Activated T-cell treated with anti-CD3 and anti-CD28 coated beads, Interleukin-2, amount 50 U/mL, for 72 hours (primary cell): ENCODE data around the gene DLGAP1. TPM values are rescaled to one million over a fixed set of nuclear protein-coding genes. Genes with fewer than 3 reads are reported as not detected.

Experiments used
- ATAC-seq, 2 donors: fragments of 150-1000 bp; cut with Tn5 transposase; replicated peaks in 1 of 2; 2 replicates each; pipeline ENCODE4 v1.10.0; 2021; ENCODE audit warnings: moderate library complexity in 2 of 2, mild to moderate bottlenecking in 1 of 2
- DNase-seq, 2 donors: peaks; one replicate each; pipeline ENCODE4 v3.0.0; 2021 to 2022; ENCODE audit warnings: mixed read lengths in 1 of 2
- H3K27ac Mint-ChIP-seq: one replicate; pipeline ENCODE4 v1.8.0; 2022; ENCODE audit warnings: mild to moderate bottlenecking, moderate library complexity, mixed read lengths
- H3K27me3 Mint-ChIP-seq: one replicate; pipeline ENCODE4 v1.8.0; 2022; ENCODE audit warnings: low read depth, mixed read lengths
- H3K36me3 Mint-ChIP-seq, 2 donors: one replicate each; pipeline ENCODE4 v1.8.0; 2022; ENCODE audit warnings: mixed read lengths in 2 of 2, mild to moderate bottlenecking in 1 of 2; ENCODE audit not compliant: insufficient read depth in 2 of 2
- H3K4me1 Mint-ChIP-seq: one replicate; pipeline ENCODE4 v1.8.0; 2022; ENCODE audit warnings: low read depth, mixed read lengths
- H3K4me3 Mint-ChIP-seq, 2 donors: one replicate each; pipeline ENCODE4 v1.8.0; 2022; ENCODE audit warnings: mild to moderate bottlenecking in 2 of 2, mixed read lengths in 2 of 2, moderate library complexity in 2 of 2
- H3K9me3 Mint-ChIP-seq, 2 donors: one replicate each; pipeline ENCODE4 v1.8.0; 2022; ENCODE audit warnings: mixed read lengths in 2 of 2
- total RNA-seq, 2 donors: library from RNA; stranded (reverse); gene quantifications; one replicate each; pipeline ENCODE4 v1.2.3, GENCODE V29; 2022

DLGAP1 gene
- total RNA-seq, 2 donors from 2014 or later = 0.17 to 0.51 TPM

- Mint-ChIP-seq H3K36me3 (no peaks in the 10 kb centered on the region), H3K27ac (no peak overlapping the region), H3K9me3 (no peaks in the 10 kb centered on the region), H3K4me3 (no peak overlapping the region), H3K4me1 (no peaks in the 10 kb centered on the region), H3K27me3 (peaks cover 24% of the 10 kb centered on the region)
- ATAC-seq (no peak), DNase-seq (no peak)
Observed at GRCh38 chr18:3867864-3868311, 587.2 kb downstream of the DLGAP1 start.

DNA sequence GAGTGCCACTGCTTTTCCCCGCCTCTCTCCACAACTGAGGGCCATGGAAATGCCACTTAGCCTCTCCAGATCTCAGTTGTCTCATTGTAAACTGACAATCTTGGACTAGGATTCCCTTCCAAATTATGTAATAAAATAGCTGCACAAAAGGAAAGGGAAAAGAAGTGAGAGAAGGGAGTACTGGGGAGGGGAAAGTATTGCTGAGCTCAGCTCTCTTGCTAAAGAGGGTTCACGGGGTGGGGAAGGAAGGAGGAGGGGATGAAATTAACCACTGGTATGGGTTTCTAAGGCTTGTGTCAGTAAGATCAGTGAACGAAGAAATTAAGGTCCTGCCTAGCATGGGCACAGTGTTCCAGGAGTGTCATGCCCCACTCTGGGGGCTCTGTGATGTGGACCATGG is 587.9 kb downstream of the DLGAP1 start:
- H3K4me1 Mint-ChIP-seq = no peaks in the 10 kb centered on the region
- no peak overlapping the region for H3K4me3 Mint-ChIP-seq
- ATAC-seq (no peak), DNase-seq (no peak)
- no peaks in the 10 kb centered on the region for H3K36me3 Mint-ChIP-seq
- H3K27me3 Mint-ChIP-seq = peaks cover 17% of the 10 kb centered on the region
- no peaks in the 10 kb centered on the region for H3K9me3 Mint-ChIP-seq
- no peak overlapping the region for H3K27ac Mint-ChIP-seq

- no peaks in the 10 kb centered on the region for H3K9me3 Mint-ChIP-seq
- no peak for DNase-seq
- no peak for ATAC-seq
- H3K4me1 Mint-ChIP-seq = no peaks in the 10 kb centered on the region
- no peak overlapping the region for H3K27ac Mint-ChIP-seq
- no peak overlapping the region for H3K4me3 Mint-ChIP-seq
- H3K27me3 Mint-ChIP-seq = peaks cover 7% of the 10 kb centered on the region
- no peaks in the 10 kb centered on the region for H3K36me3 Mint-ChIP-seq
Observed at GRCh38 chr18:3864669-3865298, 590.3 kb downstream of the DLGAP1 start.

GRCh38 chr18:3863593-3863992 is 591.5 kb downstream of the DLGAP1 start:
- Mint-ChIP-seq H3K36me3 (no peaks in the 10 kb centered on the region), H3K27me3 (peaks cover 7% of the 10 kb centered on the region), H3K4me1 (no peaks in the 10 kb centered on the region), H3K4me3 (no peak overlapping the region), H3K9me3 (no peaks in the 10 kb centered on the region), H3K27ac (no peak overlapping the region)
- no peak for DNase-seq
- no peak for ATAC-seq

- ATAC-seq = no peak
- H3K9me3 Mint-ChIP-seq = no peaks in the 10 kb centered on the region
- peaks cover 7% of the 10 kb centered on the region for H3K27me3 Mint-ChIP-seq
Observed at GRCh38 chr18:3863006-3863405, 592.1 kb downstream of the DLGAP1 start.

DNA sequence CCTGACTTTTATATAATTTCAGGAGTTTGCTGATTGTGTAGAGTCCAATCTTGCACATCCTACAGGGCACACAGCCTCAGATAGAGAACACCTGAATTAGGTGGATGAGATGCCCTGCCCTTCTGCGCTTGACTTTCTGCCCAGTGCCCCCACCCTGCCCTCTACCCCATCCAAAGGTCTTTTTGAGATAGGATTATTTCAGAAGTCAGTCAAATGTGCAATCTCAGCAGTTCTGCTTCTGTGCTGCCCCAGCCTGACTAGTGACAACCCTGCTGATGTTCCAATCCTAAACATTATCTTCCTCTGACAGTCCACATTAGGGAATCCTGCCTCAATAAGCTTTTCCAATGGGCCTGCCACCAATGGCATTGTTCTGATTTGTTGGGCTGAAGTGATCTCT is 593.6 kb downstream of the DLGAP1 start:
- no peaks in the 10 kb centered on the region for H3K4me1 Mint-ChIP-seq
- no peaks in the 10 kb centered on the region for H3K36me3 Mint-ChIP-seq
- peaks cover 7% of the 10 kb centered on the region for H3K27me3 Mint-ChIP-seq
- no peak overlapping the region for H3K4me3 Mint-ChIP-seq
- no peak overlapping the region for H3K27ac Mint-ChIP-seq
- DNase-seq (no peak), ATAC-seq (no peak)
- H3K9me3 Mint-ChIP-seq = no peaks in the 10 kb centered on the region

More at GRCh38 chr18:3863006-3863405, 592.1 kb downstream of the DLGAP1 start:
- DNase-seq = no peak
- H3K36me3 Mint-ChIP-seq = no peaks in the 10 kb centered on the region
- no peak overlapping the region for H3K4me3 Mint-ChIP-seq
- no peak overlapping the region for H3K27ac Mint-ChIP-seq
- H3K4me1 Mint-ChIP-seq = no peaks in the 10 kb centered on the region

- H3K4me1 Mint-ChIP-seq = no peaks in the 10 kb centered on the region
- ATAC-seq = no peak
- no peak overlapping the region for H3K27ac Mint-ChIP-seq
- no peaks in the 10 kb centered on the region for H3K36me3 Mint-ChIP-seq
- no peaks in the 10 kb centered on the region for H3K9me3 Mint-ChIP-seq
- no peak overlapping the region for H3K4me3 Mint-ChIP-seq
- no peaks in the 10 kb centered on the region for H3K27me3 Mint-ChIP-seq
- no peak for DNase-seq
Observed at GRCh38 chr18:3857544-3857943, 597.6 kb downstream of the DLGAP1 start.

- Mint-ChIP-seq H3K4me3 (no peak overlapping the region), H3K9me3 (no peaks in the 10 kb centered on the region), H3K27ac (peak overlapping the region; percentile 71), H3K27me3 (no peaks in the 10 kb centered on the region), H3K36me3 (no peaks in the 10 kb centered on the region), H3K4me1 (no peaks in the 10 kb centered on the region)
- ATAC-seq (no peak), DNase-seq (no peak)
Observed at GRCh38 chr18:3855966-3856365, 599.1 kb downstream of the DLGAP1 start.

GRCh38 chr18:3852321-3852720 is 602.8 kb downstream of the DLGAP1 start:
- DNase-seq (no peak), ATAC-seq (no peak)
- no peaks in the 10 kb centered on the region for H3K4me1 Mint-ChIP-seq
- no peaks in the 10 kb centered on the region for H3K36me3 Mint-ChIP-seq
- H3K27me3 Mint-ChIP-seq = peaks cover 5% of the 10 kb centered on the region
- H3K9me3 Mint-ChIP-seq = no peaks in the 10 kb centered on the region
- H3K27ac Mint-ChIP-seq = no peak overlapping the region
- no peak overlapping the region for H3K4me3 Mint-ChIP-seq

DNA sequence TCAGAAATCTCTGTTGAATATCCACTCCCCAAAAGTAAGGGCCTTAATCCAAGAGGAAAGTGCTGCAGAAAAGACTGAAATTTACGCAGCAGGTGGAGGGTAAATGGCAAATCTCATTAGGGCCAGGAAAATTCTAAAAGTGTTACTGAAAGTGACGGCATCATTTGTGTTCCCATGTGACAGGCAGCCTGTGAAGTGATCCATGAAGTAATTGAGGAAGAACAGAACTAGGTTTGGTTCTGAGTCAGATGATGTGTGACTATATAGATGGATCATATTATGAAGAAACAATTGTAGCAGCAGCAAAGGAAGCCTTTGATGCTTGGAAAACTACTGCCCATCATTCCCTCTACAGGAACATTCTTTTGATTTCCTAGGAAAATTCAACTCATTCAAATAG is 603.9 kb downstream of the DLGAP1 start:
- Mint-ChIP-seq H3K4me3 (no peak overlapping the region), H3K36me3 (no peaks in the 10 kb centered on the region), H3K4me1 (no peaks in the 10 kb centered on the region)

DNA sequence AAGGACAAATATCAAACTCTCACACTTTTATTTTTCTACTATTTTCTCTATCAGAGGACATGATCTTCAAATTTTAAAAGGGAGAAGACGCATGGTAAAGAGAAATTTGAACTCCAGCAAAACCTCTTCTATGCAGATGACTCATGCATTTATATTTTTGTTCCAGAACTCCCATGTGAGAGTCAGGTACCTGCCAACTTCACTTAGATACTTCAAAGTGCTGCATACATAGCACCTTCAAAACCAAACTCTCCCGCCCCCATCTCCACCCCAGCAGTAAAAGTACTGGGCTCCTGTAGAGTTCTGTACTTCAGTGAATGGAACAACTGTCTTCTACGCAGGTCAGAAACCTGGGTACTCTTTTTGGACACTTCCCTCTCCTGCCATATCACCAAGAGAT is 606.8 kb downstream of the DLGAP1 start:
- Mint-ChIP-seq H3K9me3 (no peaks in the 10 kb centered on the region), H3K4me1 (no peaks in the 10 kb centered on the region), H3K4me3 (no peak overlapping the region), H3K27me3 (peaks cover 6% of the 10 kb centered on the region), H3K36me3 (no peaks in the 10 kb centered on the region), H3K27ac (no peak overlapping the region)
- ATAC-seq = no peak
- DNase-seq = no peak

More for the DNA sequence above, 603.9 kb downstream of the DLGAP1 start:
- no peak for ATAC-seq
- DNase-seq = no peak
- Mint-ChIP-seq H3K9me3 (no peaks in the 10 kb centered on the region), H3K27ac (no peak overlapping the region), H3K27me3 (peaks cover 5% of the 10 kb centered on the region)

DNA sequence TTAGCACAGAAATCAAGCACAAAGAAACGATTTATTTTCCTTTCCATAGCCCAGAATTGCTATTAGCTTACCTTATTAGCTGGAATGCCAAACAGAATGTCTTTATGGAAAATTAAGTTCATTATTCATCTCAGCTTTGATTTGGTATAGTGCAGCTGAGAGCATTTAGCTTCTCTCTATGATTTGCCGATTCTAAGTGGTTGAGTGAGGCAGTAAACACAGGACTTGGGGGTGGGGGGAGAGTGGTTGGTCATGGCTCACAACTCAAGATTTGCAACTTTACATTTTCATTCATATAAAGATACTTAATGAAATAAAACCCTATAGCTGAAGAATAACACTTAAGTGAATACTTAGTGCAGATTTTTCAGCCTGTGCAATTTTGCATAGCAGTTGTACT is 609.9 kb downstream of the DLGAP1 start:
- H3K4me3 Mint-ChIP-seq = no peak overlapping the region
- no peaks in the 10 kb centered on the region for H3K4me1 Mint-ChIP-seq
- peaks cover 15% of the 10 kb centered on the region for H3K27me3 Mint-ChIP-seq
- no peaks in the 10 kb centered on the region for H3K9me3 Mint-ChIP-seq
- no peak overlapping the region for H3K27ac Mint-ChIP-seq
- no peak for DNase-seq
- no peaks in the 10 kb centered on the region for H3K36me3 Mint-ChIP-seq
- no peak for ATAC-seq

GRCh38 chr18:3842844-3843243 is 612.3 kb downstream of the DLGAP1 start:
- Mint-ChIP-seq H3K4me3 (no peak overlapping the region), H3K27me3 (peaks cover 20% of the 10 kb centered on the region), H3K27ac (no peak overlapping the region), H3K4me1 (no peaks in the 10 kb centered on the region), H3K9me3 (no peaks in the 10 kb centered on the region), H3K36me3 (no peaks in the 10 kb centered on the region)
- ATAC-seq (no peak), DNase-seq (no peak)

DNA sequence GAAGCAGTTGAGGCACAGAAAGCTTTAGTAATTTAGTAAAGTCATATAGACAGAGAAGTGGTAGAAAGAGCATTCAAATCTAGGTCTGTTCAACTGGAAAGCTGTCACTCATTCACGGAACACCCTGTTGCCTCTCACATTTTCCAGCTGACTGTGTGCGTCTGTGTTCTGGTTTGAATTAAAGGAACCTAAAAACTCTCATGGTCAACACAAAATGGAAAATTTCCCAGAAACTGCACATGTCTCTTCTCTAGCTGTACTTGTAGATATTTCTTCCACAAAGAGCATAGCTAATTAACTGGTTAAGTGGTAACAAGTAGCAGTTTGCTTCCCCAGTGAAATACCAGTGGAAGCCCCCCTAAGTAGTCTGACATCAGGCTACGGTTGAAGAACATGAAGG is 614.3 kb downstream of the DLGAP1 start:
- ATAC-seq = no peak

More for the DNA sequence above, 614.3 kb downstream of the DLGAP1 start:
- H3K27ac Mint-ChIP-seq = peak overlapping the region; percentile 4
- H3K4me3 Mint-ChIP-seq = no peak overlapping the region
- no peak for DNase-seq
- no peaks in the 10 kb centered on the region for H3K9me3 Mint-ChIP-seq
- H3K36me3 Mint-ChIP-seq = no peaks in the 10 kb centered on the region
- peaks cover 20% of the 10 kb centered on the region for H3K27me3 Mint-ChIP-seq
- no peaks in the 10 kb centered on the region for H3K4me1 Mint-ChIP-seq
